ACC112 (cell line): Measurements from ENCODE around the gene CCIN.

ENCODE experiments used
- H2AFZ ChIP-seq: fragments of 200-600 bp; sonication (generic); one replicate; pipeline ENCODE4 v1.6.0; 2017; ENCODE audit warnings: antibody characterized with exemption, low read length; ENCODE audit not compliant: unreplicated experiment
- H3K27ac ChIP-seq: fragments of 200-600 bp; sonication (generic); 2 replicates; pipeline ENCODE4 v1.5.1; 2014; ENCODE audit warnings: low read depth, mild to moderate bottlenecking, antibody characterized with exemption, low read length, moderate library complexity
- H3K27me3 ChIP-seq: fragments of 200-600 bp; sonication (generic); 2 replicates; pipeline ENCODE4 v1.6.1; 2014; ENCODE audit warnings: mild to moderate bottlenecking, antibody characterized with exemption, low read length, moderate library complexity, mixed read lengths; ENCODE audit not compliant: insufficient read depth
- H3K36me3 ChIP-seq: fragments of 200-600 bp; sonication (generic); 2 replicates; pipeline ENCODE4 v1.6.1; 2016; ENCODE audit warnings: mild to moderate bottlenecking, antibody characterized with exemption, low read length, moderate library complexity, mixed read lengths; ENCODE audit not compliant: insufficient read depth
- H3K4me1 ChIP-seq: fragments of 200-600 bp; sonication (generic); one replicate; pipeline ENCODE4 v1.6.1; 2016; ENCODE audit warnings: low read length, mixed read lengths; ENCODE audit not compliant: insufficient read depth, unreplicated experiment, control insufficient read depth
- H3K4me3 ChIP-seq: fragments of 200-600 bp; sonication (generic); 2 replicates; pipeline ENCODE4 v1.5.1; 2014; ENCODE audit warnings: mild to moderate bottlenecking, low read depth, low read length
- H3K79me2 ChIP-seq: fragments of 200-600 bp; sonication (generic); one replicate; pipeline ENCODE4 v1.6.0; 2016; ENCODE audit warnings: low read length; ENCODE audit not compliant: control insufficient read depth, unreplicated experiment, insufficient read depth

Gene CCIN

GRCh38 chr9:36161187-36161586 is 8.0 kb upstream of the CCIN start:
- peaks cover 24% of the 10 kb centered on the region for H3K4me1 ChIP-seq
- H3K27ac ChIP-seq: no peak overlapping the region
- H3K36me3 ChIP-seq: no peaks in the 10 kb centered on the region; the same call in 1 of the 2 replicates
- no peaks in the 10 kb centered on the region for H3K79me2 ChIP-seq
- no peaks in the 10 kb centered on the region for H3K27me3 ChIP-seq
- no peak overlapping the region for H3K4me3 ChIP-seq
- H2AFZ ChIP-seq: no peak overlapping the region

GRCh38 chr9:36162211-36162738 is 6.9 kb upstream of the CCIN start:
- Histone ChIP-seq H3K36me3 (no peaks in the 10 kb centered on the region), H3K4me1 (peaks cover 24% of the 10 kb centered on the region), H3K79me2 (no peaks in the 10 kb centered on the region), H3K27ac (peak overlapping the region; percentile 31), H2AFZ (no peak overlapping the region), H3K27me3 (no peaks in the 10 kb centered on the region), H3K4me3 (no peak overlapping the region)

- no peaks in the 10 kb centered on the region for H3K79me2 ChIP-seq
- peaks cover 24% of the 10 kb centered on the region for H3K4me1 ChIP-seq
- H3K36me3 ChIP-seq: no peaks in the 10 kb centered on the region
- peak overlapping the region; percentile 36 for H2AFZ ChIP-seq
- peak overlapping the region; percentile 31 for H3K27ac ChIP-seq
- H3K4me3 ChIP-seq: no peak overlapping the region
- H3K27me3 ChIP-seq: no peaks in the 10 kb centered on the region
Measured at GRCh38 chr9:36163049-36163785, 6.0 kb upstream of the CCIN start.

GRCh38 chr9:36163786-36164170 is 5.4 kb upstream of the CCIN start:
- H3K27ac ChIP-seq: peak overlapping the region; percentile 31; the same call in 1 of the 2 replicates
- H3K4me3 ChIP-seq: no peak overlapping the region
- no peak overlapping the region for H2AFZ ChIP-seq
- peaks cover 24% of the 10 kb centered on the region for H3K4me1 ChIP-seq
- H3K27me3 ChIP-seq: no peaks in the 10 kb centered on the region
- H3K79me2 ChIP-seq: no peaks in the 10 kb centered on the region
- H3K36me3 ChIP-seq: no peaks in the 10 kb centered on the region

- H3K27ac ChIP-seq: no peak overlapping the region
Measured at GRCh38 chr9:36164372-36164771, 4.8 kb upstream of the CCIN start.

GRCh38 chr9:36164989-36165388 is 4.2 kb upstream of the CCIN start:
- H3K4me3 ChIP-seq: no peak overlapping the region
- H3K27ac ChIP-seq: no peak overlapping the region
- H3K36me3 ChIP-seq: no peaks in the 10 kb centered on the region
- no peak overlapping the region for H2AFZ ChIP-seq
- H3K79me2 ChIP-seq: no peaks in the 10 kb centered on the region
- peaks cover 24% of the 10 kb centered on the region for H3K4me1 ChIP-seq
- no peaks in the 10 kb centered on the region for H3K27me3 ChIP-seq

More at GRCh38 chr9:36164372-36164771, 4.8 kb upstream of the CCIN start:
- Histone ChIP-seq H3K4me1 (peaks cover 24% of the 10 kb centered on the region), H3K79me2 (no peaks in the 10 kb centered on the region), H3K36me3 (no peaks in the 10 kb centered on the region), H2AFZ (no peak overlapping the region), H3K27me3 (no peaks in the 10 kb centered on the region), H3K4me3 (no peak overlapping the region)

- Histone ChIP-seq H3K4me3 (peak overlapping the region; percentile 77), H2AFZ (peak overlapping the region; percentile 55), H3K4me1 (peaks cover 24% of the 10 kb centered on the region), H3K79me2 (no peaks in the 10 kb centered on the region), H3K27me3 (no peaks in the 10 kb centered on the region), H3K36me3 (no peaks in the 10 kb centered on the region), H3K27ac (no peak overlapping the region)
Measured at GRCh38 chr9:36165826-36166167, 3.4 kb upstream of the CCIN start.

- peaks cover 20% of the 10 kb centered on the region for H3K4me1 ChIP-seq
- H2AFZ ChIP-seq: peak overlapping the region; percentile 78
- H3K36me3 ChIP-seq: no peaks in the 10 kb centered on the region
Measured at GRCh38 chr9:36166168-36166927, 2.8 kb upstream of the CCIN start.

GRCh38 chr9:36169708-36170107 is 520 bp downstream of the CCIN start:
- Histone ChIP-seq H3K4me1 (no peaks in the 10 kb centered on the region), H3K27me3 (no peaks in the 10 kb centered on the region), H3K79me2 (no peaks in the 10 kb centered on the region), H3K36me3 (no peaks in the 10 kb centered on the region), H3K4me3 (no peak overlapping the region), H3K27ac (no peak overlapping the region), H2AFZ (no peak overlapping the region)

More at GRCh38 chr9:36166168-36166927, 2.8 kb upstream of the CCIN start:
- Histone ChIP-seq H3K4me3 (peak overlapping the region; percentile 77), H3K27ac (no peak overlapping the region), H3K27me3 (no peaks in the 10 kb centered on the region), H3K79me2 (no peaks in the 10 kb centered on the region)

- Histone ChIP-seq H3K27ac (no peak overlapping the region), H3K79me2 (no peaks in the 10 kb centered on the region), H3K36me3 (no peaks in the 10 kb centered on the region), H3K4me3 (no peak overlapping the region), H3K27me3 (no peaks in the 10 kb centered on the region), H3K4me1 (no peaks in the 10 kb centered on the region), H2AFZ (no peak overlapping the region)
Measured at GRCh38 chr9:36170531-36170930, 1.3 kb downstream of the CCIN start.
